Ramos (cell line): ENCODE data around the gene NT5C3B.
"Not testable (repeated sequence)": the region's sequence is repeated elsewhere in the genome, so short reads cannot be mapped to it uniquely, and the experiment has no call there.

Source experiments
- in situ Hi-C: fragments of 300-500 bp; cut with MboI; formaldehyde crosslinking; loops from one replicate; pipeline ENCODE4 v1.14.3; 2022; ENCODE audit warnings: low sequenced_read_pairs; ENCODE audit not compliant: unreplicated experiment

NT5C3B gene

GRCh38 chr17:41844971-41845370, 8.9 kb upstream of the NT5C3B start:
- in situ Hi-C loops, result no loop called here

GRCh38 chr17:41840781-41841180, 4.7 kb upstream of the NT5C3B start:
- in situ Hi-C loops, result not testable (repeated sequence)

- in situ Hi-C loops, result not testable (repeated sequence)
Observed at GRCh38 chr17:41839448-41839847, 3.4 kb upstream of the NT5C3B start.

GRCh38 chr17:41837761-41838538, 1.9 kb upstream of the NT5C3B start, which contains the start of gene KLHL10:
TSS of gene KLHL10 (plus strand) at chr17:41837825. CDS start at chr17:41837933, 108 bp downstream.
- in situ Hi-C loops, result no loop called here

GRCh38 chr17:41836550-41837196, 641 bp upstream of the NT5C3B start:
- in situ Hi-C loops, result no loop called here

GRCh38 chr17:41835214-41835799, 725 bp downstream of the NT5C3B start:
- in situ Hi-C loops, result no loop called here

- in situ Hi-C loops, result not testable (repeated sequence)
Observed at GRCh38 chr17:41829961-41830360, 6.1 kb downstream of the NT5C3B start.

GRCh38 chr17:41825175-41825845, 10.7 kb downstream of the NT5C3B start:
- in situ Hi-C loops, result no loop called here

- in situ Hi-C loops, result no loop called here
Observed at GRCh38 chr17:41824086-41824485, 11.9 kb downstream of the NT5C3B start.

GRCh38 chr17:41823580-41823979, 12.5 kb downstream of the NT5C3B start:
- in situ Hi-C loops, result no loop called here

GRCh38 chr17:41823141-41823524, 12.9 kb downstream of the NT5C3B start:
- in situ Hi-C loops, result no loop called here

GRCh38 chr17:41822216-41823140, 13.6 kb downstream of the NT5C3B start:
- in situ Hi-C loops, result no loop called here

GRCh38 chr17:41821776-41822175, 14.3 kb downstream of the NT5C3B start:
- in situ Hi-C loops, result no loop called here

- in situ Hi-C loops, result no loop called here
Observed at GRCh38 chr17:41818024-41818423, 18.0 kb downstream of the NT5C3B start.

- in situ Hi-C loops, result no loop called here
Observed at GRCh38 chr17:41816637-41817320, 19.3 kb downstream of the NT5C3B start.

GRCh38 chr17:41814195-41814594, 21.8 kb downstream of the NT5C3B start:
- in situ Hi-C loops, result no loop called here

- in situ Hi-C loops, result no loop called here
Observed at GRCh38 chr17:41813699-41814124, 22.3 kb downstream of the NT5C3B start.

GRCh38 chr17:41813152-41813680, 22.8 kb downstream of the NT5C3B start:
- in situ Hi-C loops, result no loop called here
